ENCODE results near the gene HHIPL2.

DNA sequence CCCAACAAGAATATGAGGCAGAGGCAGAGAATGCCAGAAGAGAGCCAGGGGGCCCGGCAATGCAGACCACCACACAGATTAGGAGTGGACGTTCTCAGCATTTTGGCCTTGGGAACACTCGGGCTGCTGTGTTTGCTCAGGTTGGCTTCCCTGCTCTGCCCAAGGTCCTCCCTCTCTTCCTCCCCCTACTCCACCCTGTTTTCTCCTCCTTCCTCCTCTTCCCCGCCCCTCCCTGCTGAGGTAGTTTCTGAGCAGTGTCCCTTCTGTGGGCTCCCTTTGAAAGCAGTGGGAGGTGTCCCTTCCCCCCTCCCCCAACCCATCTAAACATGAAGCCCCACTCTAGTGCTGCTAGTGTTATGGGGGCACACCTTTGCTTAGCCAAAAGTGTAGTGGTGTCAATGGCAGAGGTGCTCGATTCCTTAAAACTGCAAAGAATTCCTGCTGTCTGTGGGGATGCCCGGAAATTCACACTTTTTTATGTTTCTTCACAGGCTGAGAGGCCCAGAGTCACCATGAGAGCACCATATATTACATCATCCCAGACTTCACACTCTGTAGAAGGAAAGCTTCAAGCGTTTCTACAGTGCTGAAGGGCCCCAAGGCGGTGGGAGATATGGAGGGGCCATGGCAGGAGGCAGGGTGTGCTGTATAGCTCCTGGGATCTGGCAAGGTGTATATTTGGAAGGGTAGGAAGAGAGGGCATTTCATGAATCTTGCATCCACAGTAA is at the start of gene HHIPL2:
- TF ChIP-seq, protein P1, sequence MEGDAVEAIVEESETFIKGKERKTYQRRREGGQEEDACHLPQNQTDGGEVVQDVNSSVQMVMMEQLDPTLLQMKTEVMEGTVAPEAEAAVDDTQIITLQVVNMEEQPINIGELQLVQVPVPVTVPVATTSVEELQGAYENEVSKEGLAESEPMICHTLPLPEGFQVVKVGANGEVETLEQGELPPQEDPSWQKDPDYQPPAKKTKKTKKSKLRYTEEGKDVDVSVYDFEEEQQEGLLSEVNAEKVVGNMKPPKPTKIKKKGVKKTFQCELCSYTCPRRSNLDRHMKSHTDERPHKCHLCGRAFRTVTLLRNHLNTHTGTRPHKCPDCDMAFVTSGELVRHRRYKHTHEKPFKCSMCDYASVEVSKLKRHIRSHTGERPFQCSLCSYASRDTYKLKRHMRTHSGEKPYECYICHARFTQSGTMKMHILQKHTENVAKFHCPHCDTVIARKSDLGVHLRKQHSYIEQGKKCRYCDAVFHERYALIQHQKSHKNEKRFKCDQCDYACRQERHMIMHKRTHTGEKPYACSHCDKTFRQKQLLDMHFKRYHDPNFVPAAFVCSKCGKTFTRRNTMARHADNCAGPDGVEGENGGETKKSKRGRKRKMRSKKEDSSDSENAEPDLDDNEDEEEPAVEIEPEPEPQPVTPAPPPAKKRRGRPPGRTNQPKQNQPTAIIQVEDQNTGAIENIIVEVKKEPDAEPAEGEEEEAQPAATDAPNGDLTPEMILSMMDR (IDR thresholded peaks at IDR 0.05): no peak
- TF ChIP-seq POLR2A (IDR thresholded peaks at IDR 0.05): no peak

Data from uterus (tissue), 2 donors.